Transverse colon (tissue), 4 donors: Measurements from ENCODE around the gene CADPS2.

Source experiments
- POLR2A ChIP-seq: fragments of 450-650 bp; IDR thresholded peaks from one replicate; pipeline ENCODE4 v1.6.1; 2016; ENCODE audit warnings: antibody characterized with exemption, mild to moderate bottlenecking, moderate library complexity
- POLR2AphosphoS5 ChIP-seq, 3 donors: sonication (generic); formaldehyde crosslinking; IDR thresholded peaks; one replicate each; pipeline ENCODE4 v1.6.1; 2016; ENCODE audit warnings: antibody characterized with exemption in 3 of 3
- TF ChIP-seq, protein P1 (sequence below), 5 experiments: fragments of 200-600 bp in 3 of 5; fragments of 450-650 bp in 2 of 5; sonication (generic) in 3 of 5; IDR thresholded peaks; 1 replicate in 2 of 5; 2 replicates in 3 of 5; pipeline ENCODE4 v1.5.1; 2016 to 2017; ENCODE audit warnings: antibody characterized with exemption in 5 of 5, inconsistent platforms in 3 of 5, mild to moderate bottlenecking in 2 of 5, moderate library complexity in 1 of 5

- no peak for TF ChIP-seq POLR2A
- TF ChIP-seq, protein P1, sequence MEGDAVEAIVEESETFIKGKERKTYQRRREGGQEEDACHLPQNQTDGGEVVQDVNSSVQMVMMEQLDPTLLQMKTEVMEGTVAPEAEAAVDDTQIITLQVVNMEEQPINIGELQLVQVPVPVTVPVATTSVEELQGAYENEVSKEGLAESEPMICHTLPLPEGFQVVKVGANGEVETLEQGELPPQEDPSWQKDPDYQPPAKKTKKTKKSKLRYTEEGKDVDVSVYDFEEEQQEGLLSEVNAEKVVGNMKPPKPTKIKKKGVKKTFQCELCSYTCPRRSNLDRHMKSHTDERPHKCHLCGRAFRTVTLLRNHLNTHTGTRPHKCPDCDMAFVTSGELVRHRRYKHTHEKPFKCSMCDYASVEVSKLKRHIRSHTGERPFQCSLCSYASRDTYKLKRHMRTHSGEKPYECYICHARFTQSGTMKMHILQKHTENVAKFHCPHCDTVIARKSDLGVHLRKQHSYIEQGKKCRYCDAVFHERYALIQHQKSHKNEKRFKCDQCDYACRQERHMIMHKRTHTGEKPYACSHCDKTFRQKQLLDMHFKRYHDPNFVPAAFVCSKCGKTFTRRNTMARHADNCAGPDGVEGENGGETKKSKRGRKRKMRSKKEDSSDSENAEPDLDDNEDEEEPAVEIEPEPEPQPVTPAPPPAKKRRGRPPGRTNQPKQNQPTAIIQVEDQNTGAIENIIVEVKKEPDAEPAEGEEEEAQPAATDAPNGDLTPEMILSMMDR (IDR thresholded peaks at IDR 0.05), result no peak
- TF ChIP-seq POLR2AphosphoS5 (IDR thresholded peaks at IDR 0.05), result no peak
Measured at GRCh38 chr7:122403113-122403512, 483.1 kb downstream of the CADPS2 start.
